GM19351 (cell line): ENCODE data around the gene SON.
"Not testable (repeated sequence)": the region's sequence is repeated elsewhere in the genome, so short reads cannot be mapped to it uniquely, and the experiment has no call there.

ENCODE experiments used
- ATAC-seq: cut with Tn5 transposase; IDR thresholded peaks from one replicate; pipeline ENCODE4 v1.9.1; 2021; ENCODE audit warnings: mild to moderate bottlenecking, moderate library complexity; ENCODE audit not compliant: unreplicated experiment

SON gene, protein sequence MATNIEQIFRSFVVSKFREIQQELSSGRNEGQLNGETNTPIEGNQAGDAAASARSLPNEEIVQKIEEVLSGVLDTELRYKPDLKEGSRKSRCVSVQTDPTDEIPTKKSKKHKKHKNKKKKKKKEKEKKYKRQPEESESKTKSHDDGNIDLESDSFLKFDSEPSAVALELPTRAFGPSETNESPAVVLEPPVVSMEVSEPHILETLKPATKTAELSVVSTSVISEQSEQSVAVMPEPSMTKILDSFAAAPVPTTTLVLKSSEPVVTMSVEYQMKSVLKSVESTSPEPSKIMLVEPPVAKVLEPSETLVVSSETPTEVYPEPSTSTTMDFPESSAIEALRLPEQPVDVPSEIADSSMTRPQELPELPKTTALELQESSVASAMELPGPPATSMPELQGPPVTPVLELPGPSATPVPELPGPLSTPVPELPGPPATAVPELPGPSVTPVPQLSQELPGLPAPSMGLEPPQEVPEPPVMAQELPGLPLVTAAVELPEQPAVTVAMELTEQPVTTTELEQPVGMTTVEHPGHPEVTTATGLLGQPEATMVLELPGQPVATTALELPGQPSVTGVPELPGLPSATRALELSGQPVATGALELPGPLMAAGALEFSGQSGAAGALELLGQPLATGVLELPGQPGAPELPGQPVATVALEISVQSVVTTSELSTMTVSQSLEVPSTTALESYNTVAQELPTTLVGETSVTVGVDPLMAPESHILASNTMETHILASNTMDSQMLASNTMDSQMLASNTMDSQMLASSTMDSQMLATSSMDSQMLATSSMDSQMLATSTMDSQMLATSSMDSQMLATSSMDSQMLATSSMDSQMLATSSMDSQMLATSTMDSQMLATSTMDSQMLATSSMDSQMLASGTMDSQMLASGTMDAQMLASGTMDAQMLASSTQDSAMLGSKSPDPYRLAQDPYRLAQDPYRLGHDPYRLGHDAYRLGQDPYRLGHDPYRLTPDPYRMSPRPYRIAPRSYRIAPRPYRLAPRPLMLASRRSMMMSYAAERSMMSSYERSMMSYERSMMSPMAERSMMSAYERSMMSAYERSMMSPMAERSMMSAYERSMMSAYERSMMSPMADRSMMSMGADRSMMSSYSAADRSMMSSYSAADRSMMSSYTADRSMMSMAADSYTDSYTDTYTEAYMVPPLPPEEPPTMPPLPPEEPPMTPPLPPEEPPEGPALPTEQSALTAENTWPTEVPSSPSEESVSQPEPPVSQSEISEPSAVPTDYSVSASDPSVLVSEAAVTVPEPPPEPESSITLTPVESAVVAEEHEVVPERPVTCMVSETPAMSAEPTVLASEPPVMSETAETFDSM (N-terminal part only)

DNA sequence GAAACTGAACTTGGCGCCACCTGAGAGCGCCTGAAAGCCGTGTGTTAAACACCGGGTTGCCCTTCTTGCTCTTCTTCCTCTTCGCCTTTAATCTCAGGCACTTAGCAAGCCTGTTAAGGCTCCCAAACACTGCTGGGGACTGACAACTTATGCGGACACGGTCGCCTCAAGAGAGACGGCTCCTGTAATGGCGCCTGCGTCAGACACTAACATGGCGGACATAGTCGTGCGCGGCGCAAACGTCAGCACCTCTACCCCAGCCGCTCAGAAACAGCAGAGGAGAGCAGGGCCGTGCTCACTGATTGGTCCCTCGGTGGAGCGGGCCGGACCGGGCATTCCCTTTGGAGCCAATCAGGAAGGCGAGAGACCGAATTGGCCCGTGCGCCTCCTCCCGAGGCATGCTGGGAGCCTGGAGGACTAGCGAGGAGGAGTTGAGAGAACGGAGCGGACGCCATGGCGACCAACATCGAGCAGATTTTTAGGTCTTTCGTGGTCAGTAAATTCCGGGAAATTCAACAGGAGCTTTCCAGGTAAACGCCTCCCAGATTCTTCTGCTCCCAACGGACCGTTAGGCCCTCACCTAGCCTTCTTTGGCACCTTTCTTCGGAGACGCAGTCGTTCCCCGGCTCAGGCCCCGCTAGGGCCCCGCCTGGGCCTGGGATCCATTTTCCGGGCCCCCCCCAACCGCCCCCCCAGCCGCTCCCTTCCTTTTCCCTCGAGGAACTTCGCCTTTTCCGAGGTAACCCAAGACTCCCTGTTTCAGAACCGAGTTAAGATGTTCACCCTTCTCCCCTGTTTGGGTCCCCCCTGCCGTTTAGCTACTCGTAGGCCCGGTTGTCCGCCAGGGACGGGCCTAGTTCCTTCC lies at the start of gene SON:
TSS of gene SON (plus strand) at position 399 of the 865 bp plus-strand sequence. CDS start at position 454, 55 bp downstream.
- peak; percentile 92 for ATAC-seq

DNA sequence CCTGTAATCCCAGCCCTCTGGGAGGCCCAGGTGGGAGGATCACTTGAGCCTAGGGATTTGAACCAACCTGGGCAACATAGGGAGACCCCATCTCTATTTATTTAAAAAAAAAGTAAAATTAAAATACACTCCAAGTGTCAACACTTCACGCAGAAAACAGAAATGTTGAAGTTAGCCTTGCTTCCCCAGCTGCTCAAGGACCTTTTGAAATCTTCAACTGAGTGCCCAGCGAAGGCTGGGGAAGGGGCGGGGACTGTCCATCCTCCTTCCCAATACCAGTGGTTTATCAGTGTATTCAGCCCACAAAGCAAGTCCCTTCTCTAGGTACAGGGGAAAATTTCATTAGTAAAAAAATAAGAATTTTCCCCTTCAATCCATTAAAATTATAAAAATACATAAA lies 49.1 kb upstream of the SON start:
- ATAC-seq, result no peak

DNA sequence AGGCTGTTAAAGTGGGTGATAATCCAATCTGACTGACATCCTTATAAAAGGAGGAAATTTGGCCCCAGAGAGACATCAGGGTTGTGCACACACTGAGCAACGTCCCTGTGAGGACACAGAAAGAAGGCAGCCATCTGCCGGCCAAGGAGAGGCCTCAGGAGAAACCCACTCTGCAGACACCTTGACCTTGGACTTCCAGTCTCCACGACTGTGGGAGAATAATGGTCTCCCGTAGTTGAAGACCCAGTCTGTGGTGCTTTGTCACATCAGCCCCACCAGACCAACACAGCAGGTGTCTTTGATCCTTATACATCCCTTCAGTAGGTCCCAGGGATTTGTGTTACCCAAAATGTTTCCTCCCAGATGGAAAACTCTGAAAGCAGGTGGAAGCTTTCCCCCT lies 47.1 kb upstream of the SON start:
- no peak for ATAC-seq

DNA sequence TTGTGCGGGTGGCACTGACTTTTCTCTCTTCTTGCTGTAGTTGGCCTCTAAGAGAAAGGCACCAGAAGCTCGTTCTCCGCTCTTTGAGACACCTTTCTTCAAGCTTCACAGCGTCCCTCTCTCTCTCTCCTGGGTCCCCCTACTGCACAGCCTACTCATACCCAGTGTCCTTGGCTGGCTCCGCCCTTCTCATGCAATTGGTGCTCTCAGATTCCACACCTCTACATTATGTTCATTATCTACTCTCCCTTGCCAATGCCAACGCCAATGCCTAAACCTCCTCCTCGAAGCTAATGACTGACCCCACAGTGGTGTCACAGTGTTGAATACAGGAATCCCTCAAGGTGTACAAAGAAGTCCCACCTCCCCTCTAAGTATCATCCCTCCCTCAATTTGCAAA lies 46.5 kb upstream of the SON start:
- ATAC-seq, result no peak

DNA sequence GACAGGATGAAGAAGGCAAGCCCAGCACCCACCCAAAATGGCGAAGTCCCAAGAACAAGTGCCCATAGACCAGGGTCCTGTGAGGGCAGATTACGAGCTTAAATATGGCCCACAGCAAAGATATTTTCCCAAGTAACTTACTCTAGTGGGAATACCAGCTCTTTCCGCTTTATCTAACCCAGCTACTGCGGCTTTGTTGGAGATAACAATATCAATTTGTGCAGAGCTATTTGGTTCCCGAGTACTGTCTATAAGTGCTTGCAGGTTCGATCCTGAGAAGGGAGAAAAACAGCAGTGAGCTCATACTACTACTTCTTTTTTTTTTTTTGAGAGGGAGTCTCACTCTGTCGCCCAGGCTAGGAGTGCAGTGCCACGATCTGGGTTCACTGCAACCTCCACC lies 37.0 kb upstream of the SON start:
- ATAC-seq, result no peak

DNA sequence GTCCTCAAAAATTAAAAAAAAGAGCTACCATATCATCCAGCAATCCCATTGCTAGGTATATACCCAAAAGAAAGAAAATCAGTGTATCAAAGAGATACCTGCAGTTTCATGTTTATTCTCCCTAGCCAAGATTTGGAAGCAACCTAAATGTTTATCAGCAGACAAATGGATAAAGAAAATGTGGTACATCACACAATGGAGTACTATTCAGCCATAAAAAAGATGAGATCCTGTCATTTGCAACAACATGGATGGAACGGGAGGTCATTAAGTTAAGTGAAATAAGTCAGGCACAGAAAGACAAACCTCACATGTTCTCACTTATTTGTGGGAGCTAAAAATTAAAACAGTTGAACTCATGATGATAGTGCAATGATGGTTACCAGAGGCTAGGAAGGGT lies 35.8 kb upstream of the SON start:
- not testable (repeated sequence) for ATAC-seq

DNA sequence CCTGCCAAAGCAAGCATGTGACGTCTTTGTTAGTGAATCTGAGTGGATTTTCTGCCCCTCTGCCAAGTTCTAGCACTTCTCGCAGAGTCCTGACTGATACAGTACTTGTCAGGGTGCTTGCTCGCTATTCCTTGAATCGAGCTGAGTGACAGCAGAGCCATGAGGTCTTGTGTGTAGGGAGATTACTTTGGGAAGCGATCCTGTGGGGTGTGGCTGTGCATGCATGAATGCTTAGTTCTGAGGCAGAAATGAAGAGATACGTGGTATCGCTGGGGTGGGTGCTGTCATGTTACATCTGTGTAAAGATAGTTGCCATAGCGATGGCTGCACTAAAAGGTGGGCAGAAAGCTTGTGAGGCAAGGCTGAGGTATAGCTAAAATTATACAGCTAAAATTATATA lies 32.0 kb upstream of the SON start:
- no peak for ATAC-seq

DNA sequence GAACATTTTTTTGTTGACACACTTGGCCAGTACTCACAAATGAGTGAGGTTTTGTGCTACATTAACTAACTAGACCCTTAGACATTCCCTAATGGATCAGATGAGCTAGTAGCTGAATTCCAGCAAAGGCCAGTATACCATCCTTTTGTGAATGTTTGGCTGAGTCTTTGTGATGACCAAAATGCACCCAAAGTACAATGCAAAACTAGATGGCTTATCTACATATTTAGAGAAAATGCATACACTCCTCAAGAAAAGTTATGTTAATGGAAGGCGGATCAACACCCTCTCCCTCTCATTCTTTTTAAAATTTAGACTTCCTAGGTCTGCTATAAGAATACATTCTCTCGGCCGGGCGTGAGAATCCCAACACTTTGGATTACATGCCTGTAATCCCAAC lies 31.2 kb upstream of the SON start:
- no peak for ATAC-seq

DNA sequence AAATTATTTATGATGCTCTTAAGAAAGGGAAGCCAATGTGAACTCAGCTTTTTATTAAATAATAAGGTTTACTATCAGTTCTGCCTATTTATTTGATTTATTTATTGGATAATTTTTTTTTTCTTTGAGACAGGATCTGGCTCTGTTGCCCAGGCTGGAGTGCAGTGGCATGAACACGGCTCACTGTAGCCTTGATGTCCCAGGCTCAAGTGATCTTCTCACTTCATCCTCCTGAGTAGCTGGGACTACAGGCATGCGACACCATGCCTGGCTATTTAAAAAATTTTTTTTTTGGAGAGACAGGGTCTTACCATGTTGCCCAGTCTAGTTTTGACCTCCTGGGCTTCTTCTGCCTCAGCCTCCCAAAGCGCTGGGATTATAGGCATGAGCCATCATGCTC lies 30.4 kb upstream of the SON start:
- no peak for ATAC-seq

DNA sequence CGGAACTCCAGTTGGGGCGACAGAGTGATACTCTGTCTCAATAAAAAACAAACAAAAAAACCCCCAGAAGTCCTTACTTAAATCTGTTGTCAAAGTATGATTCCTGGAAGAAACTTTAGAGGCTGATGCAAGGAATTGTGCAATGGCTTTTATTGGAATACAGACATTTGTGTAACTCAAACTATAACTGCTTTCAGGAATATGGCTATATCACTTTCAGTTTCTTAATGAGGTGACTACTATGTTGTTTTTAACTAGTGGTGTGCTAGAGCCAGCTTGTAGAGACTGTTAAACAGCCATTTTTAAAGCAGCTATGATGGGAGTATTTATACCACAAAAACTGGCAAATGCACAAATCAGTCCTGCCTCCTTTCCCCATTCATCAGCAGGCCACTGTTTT lies 28.6 kb upstream of the SON start:
- ATAC-seq, result no peak

DNA sequence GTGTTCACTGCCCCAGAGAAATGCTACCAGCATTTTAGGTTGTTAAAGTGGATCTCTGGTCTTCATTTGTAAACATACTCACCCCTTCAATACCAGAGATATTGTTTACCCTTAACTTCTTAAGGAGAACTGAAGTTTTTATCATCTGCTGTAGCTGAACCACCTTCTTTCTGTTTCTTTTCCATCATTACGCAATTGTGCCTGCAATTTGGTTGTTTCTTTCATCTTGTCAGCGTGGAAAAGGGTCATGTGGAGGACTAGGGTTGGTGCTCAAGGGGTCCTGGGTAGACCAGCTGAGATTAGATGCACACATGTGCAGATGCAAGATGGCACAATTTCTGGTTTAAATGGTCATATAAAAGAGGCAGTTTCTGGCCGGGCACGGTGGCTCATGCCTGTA lies 23.9 kb upstream of the SON start:
- no peak for ATAC-seq

DNA sequence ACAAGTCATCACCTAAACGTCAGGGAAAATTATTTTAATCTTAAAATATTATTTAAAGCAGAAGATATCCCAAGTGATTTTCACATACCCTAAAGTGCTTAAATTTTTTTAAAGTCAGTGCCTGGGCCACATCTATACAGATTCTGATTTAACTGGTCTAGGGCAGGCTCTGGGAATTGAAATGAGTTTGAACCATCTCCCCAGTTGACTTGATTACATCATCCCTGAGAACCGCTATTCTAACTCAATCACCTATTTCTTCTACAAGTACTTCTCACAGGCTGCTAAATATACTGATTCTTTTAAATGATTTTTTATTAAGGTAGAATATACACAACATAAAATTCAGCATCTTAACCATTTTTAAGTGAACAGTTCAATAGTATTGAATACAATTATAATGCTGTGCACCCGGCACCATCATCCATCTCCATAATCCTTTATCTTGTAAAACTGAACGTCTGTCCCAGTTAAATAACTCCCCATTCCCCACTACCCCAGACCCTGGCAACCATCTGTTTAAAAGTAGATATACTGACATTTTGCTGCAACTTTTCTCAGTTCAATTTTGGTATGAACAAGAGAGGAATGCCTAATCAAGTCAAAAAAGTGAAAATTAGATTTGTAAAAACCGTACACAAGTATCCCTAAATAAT lies 20.4 kb upstream of the SON start:
- ATAC-seq, result no peak

DNA sequence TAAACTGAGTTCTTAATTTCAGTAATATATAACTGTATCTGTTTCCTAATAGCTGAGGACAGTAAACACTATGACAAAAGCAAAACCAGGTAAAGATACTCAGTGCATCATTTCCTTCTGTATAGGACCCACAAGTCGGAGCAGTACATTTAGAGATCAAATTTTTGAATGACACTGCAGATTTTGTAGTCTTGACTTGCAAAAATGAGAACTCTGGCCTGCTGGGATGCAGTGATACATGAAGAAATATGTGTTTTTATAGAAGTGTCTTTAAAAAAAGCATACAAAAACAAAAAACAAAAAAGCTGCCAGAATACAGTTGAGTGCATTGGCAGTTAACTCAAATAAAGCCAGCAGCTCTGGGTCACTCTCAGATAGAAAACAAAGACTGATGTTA lies 19.9 kb upstream of the SON start:
- ATAC-seq, result no peak

DNA sequence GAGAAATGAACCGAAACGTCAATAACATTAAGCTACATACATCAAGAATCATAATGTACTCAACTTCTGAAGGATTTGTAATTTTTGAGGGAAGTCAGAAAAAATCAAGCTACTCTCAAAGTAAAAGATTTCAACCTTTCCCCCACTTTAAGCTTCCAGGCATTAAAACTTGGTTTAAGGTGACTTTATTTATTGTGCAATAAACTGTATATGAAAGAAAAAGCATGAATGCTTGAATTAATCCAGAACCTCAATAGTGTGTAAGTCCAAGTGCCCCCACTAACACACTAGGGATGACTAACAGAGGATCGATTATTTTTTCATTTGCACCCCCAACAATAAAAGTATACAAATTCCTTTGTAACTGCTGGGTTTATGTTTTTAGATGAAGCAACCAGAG lies 11.8 kb upstream of the SON start:
- ATAC-seq, result no peak

DNA sequence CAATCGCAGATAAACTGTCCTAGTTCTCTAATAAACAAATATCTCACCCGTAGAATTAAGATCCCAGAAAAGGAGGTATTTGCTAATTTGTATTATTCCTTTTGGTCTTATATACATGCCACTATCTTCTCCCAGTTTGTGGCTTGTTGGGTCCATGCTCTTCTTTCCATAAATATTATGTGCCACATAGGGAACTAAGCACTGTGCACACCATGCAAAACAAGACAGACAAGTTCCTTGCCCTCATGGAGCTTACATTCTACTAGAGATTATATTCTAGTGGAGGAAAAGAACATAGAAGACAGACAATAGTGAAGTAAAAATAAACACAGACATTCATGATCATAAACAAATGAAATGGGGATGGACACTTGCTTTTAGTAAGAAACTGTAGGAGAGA lies 5.6 kb upstream of the SON start:
- ATAC-seq, result no peak

DNA sequence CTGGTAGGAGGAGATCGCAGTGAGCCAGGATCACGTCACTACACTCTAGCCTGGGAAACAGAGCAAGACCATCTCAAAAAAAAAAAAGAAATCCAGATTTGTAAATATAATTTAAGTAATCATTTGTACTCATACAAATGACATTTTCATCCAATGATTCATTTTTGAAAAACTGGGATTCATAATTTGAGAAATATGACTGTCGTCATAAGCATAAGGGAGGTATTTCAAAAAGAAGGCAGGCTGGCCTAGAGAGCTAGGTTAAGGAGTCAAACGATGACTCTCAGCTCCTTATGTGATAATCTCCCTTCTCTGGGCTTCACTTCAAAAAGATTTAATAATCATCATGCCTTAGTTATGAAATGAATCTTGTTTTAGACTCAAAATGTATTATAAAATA lies 3.2 kb upstream of the SON start:
- no peak for ATAC-seq

DNA sequence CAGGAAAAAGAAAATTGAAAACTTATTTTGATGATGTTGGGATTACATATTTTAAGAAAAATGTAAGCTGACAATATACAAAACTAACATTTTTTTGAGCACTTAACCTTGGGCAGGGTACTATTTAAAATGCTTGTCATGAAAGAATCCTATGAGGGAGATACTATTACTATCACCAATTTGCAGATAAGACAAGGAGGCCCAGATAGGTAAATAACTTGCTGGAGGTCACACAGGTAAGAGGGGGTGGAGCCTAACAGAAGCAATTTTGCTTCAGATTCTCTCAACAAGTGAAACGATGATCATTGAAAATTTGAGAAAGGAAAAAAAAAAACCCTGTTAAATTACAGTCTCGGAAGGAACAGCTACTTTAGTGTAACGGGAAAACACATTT lies 2.1 kb upstream of the SON start:
- ATAC-seq, result no peak

DNA sequence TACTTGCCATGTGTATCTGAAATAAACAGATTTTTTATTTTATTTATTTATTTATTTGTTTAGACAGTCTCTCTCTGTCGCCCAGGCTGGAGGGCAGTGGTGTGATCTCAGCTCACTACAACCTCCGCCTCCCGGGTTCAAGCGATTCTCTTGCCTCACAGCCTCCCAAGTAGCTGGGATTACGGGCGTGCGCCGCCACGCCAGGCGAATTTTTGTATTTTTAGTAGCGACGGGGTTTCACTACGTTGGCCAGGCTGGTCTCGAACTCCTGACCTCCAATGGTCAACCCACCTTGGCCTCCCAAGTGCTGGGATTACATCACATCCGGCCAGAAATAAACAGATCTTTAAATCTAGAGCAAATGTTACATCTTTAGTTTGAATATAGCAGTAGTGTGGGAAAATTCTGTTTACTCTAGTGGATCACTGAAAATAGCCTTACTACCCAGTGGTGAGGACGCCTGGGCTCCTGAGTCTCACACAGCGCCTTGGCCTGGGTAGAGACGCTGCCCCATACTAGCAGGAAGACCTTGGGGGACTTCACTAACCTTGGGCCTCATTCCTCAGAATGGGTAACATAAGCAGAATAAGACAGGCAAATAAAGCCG lies 1.6 kb upstream of the SON start:
- ATAC-seq, result no peak
